GM12878 (cell line): ENCODE data around the gene CYBC1. TPM values are rescaled to one million over a fixed set of nuclear protein-coding genes. Genes with fewer than 3 reads are reported as not detected.

Experiments
- ATAC-seq: fragments of 200-7000 bp; cut with Tn5 transposase; 3 replicates; pipeline ENCODE4 v1.9.1; 2020; ENCODE audit warnings: mild to moderate bottlenecking, moderate library complexity
- BruUV-seq: library from RNA; stranded (reverse); fragments of 400-500 nt; replicated peaks from 2 replicates; lab custom pipeline; 2021; lab: Mats Ljungman, UMichigan
- CTCF ChIA-PET: fragments of 300-600 bp; sonication (Branson Sonifier 250); formaldehyde crosslinking; extraction: SDS; loops from one replicate; lab custom pipeline; 2021; ENCODE audit warnings: inconsistent platforms; lab: Yijun Ruan, JAX
- POLR2A ChIA-PET: fragments of 350-600 bp; formaldehyde crosslinking; extraction: SDS; loops from one replicate; lab custom pipeline; 2021; ENCODE audit warnings: inconsistent platforms; lab: Charles Lee
- RAD21 ChIA-PET: fragments of 300-600 bp; sonication (Branson Sonifier 250); formaldehyde crosslinking; loops from one replicate; lab custom pipeline; 2023; ENCODE audit warnings: antibody characterized with exemption; ENCODE audit not compliant: unreplicated experiment; lab: Charles Lee
- SMC1A ChIA-PET: fragments of 300-600 bp; sonication (Branson Sonifier 250); formaldehyde crosslinking; loops from one replicate; lab custom pipeline; 2023; ENCODE audit not compliant: unreplicated experiment, uncharacterized antibody; lab: Charles Lee
- DNase-seq: peaks from one replicate; pipeline ENCODE4 v3.0.0-alpha.2; 2011; ENCODE audit warnings: low read depth, low spot score
- FAIRE-seq: peaks from 3 replicates; lab custom pipeline; 2011; peaks lifted over from hg19 to GRCh38; lab: Jason Lieb, UNC
- H2AFZ ChIP-seq: 2 replicates; pipeline ENCODE4 v1.6.0; 2011; ENCODE audit warnings: low read depth, low read length, control low read depth; ENCODE audit not compliant: control insufficient read depth
- H3K27ac ChIP-seq: 2 replicates; pipeline ENCODE4 v1.5.1; 2011; ENCODE audit warnings: control low read depth; ENCODE audit not compliant: control insufficient read depth, insufficient read depth
- H3K27me3 ChIP-seq, 2 experiments: replicated peaks in 1 of 2; 2 replicates each; pipeline versions ENCODE4 v1.6.0 to v1.6.1; 2011; ENCODE audit warnings: low read length in 1 of 2; ENCODE audit not compliant: control insufficient read depth in 2 of 2, insufficient read depth in 2 of 2
- H3K36me3 ChIP-seq, 2 experiments: 2 replicates each; pipeline ENCODE4 v1.5.1; 2011; ENCODE audit warnings: low read length in 1 of 2; ENCODE audit not compliant: control insufficient read depth in 2 of 2, insufficient read depth in 2 of 2
- H3K4me1 ChIP-seq: 2 replicates; pipeline ENCODE4 v1.6.1; 2011; ENCODE audit warnings: mild to moderate bottlenecking, low read length, moderate library complexity, mixed read lengths; ENCODE audit not compliant: control insufficient read depth, insufficient read depth
- H3K4me2 ChIP-seq: 2 replicates; pipeline ENCODE4 v1.6.0; 2011; ENCODE audit warnings: control low read depth; ENCODE audit not compliant: control insufficient read depth, insufficient read depth
- H3K4me3 ChIP-seq: fragments of 200-600 bp; sonication (generic); 2 replicates; pipeline ENCODE4 v1.5.1; 2016
- H3K79me2 ChIP-seq: 2 replicates; pipeline ENCODE4 v1.6.0; 2011; ENCODE audit warnings: low read length; ENCODE audit not compliant: control insufficient read depth, insufficient read depth
- H3K9ac ChIP-seq: 2 replicates; pipeline ENCODE4 v1.8.0; 2011; ENCODE audit warnings: low read length, control low read depth, mixed read lengths; ENCODE audit not compliant: control insufficient read depth, insufficient read depth
- H3K9me3 ChIP-seq: replicated peaks from 3 replicates; pipeline ENCODE4 v1.5.1; 2011; ENCODE audit warnings: mild to moderate bottlenecking, low read length; ENCODE audit not compliant: control insufficient read depth, insufficient read depth
- H4K20me1 ChIP-seq: 2 replicates; pipeline ENCODE4 v1.6.0; 2011; ENCODE audit not compliant: control insufficient read depth, insufficient read depth
- IKZF2 ChIP-seq, 2 experiments: fragments of 450-650 bp; IDR thresholded peaks; 2 replicates each; pipeline ENCODE4 v1.6.1; 2017; ENCODE audit warnings: mild to moderate bottlenecking in 2 of 2, moderate library complexity in 2 of 2
- IRF4 ChIP-seq: IDR thresholded peaks from 2 replicates; pipeline ENCODE4 v1.6.1; 2011; ENCODE audit warnings: low read depth, low read length
- KDM1A ChIP-seq: fragments of 200-600 bp; sonication (generic); IDR thresholded peaks from 2 replicates; pipeline ENCODE4 v1.6.1; 2016; ENCODE audit warnings: borderline replicate concordance
- KLF5 ChIP-seq: fragments of 450-650 bp; IDR thresholded peaks from 2 replicates; pipeline ENCODE4 v1.6.1; 2014; ENCODE audit warnings: mild to moderate bottlenecking; ENCODE audit not compliant: partially characterized antibody
- PAX8 ChIP-seq: fragments of 450-650 bp; IDR thresholded peaks from 2 replicates; pipeline ENCODE4 v1.6.1; 2017; ENCODE audit warnings: mild to moderate bottlenecking, moderate library complexity
- PML ChIP-seq: IDR thresholded peaks from 2 replicates; pipeline ENCODE4 v1.6.1; 2012; ENCODE audit warnings: low read length, inconsistent platforms
- POLR2A ChIP-seq: IDR thresholded peaks from 2 replicates; pipeline ENCODE4 v1.6.1; 2011; ENCODE audit warnings: low read depth, mild to moderate bottlenecking, low read length
- TCF12 ChIP-seq: IDR thresholded peaks from 2 replicates; pipeline ENCODE4 v1.6.1; 2011; ENCODE audit warnings: low read depth, mild to moderate bottlenecking, low read length
- TCF3 ChIP-seq: IDR thresholded peaks from 2 replicates; pipeline ENCODE4 v1.6.1; 2012; ENCODE audit warnings: low read depth, mild to moderate bottlenecking, low read length, borderline replicate concordance; ENCODE audit not compliant: insufficient read depth
- WGBS: methylation state at CpG from one replicate; pipeline ENCODE4 v1.1.6; 2016; ENCODE audit warnings: low lambda C conversion rate; ENCODE audit not compliant: insufficient replicate concordance, insufficient coverage; ENCODE audit errors: missing lambda C conversion rate; 5-methylcytosine and 5-hydroxymethylcytosine counted together
- in situ Hi-C: fragments of 300-500 bp; cut with MboI; formaldehyde crosslinking; loops from 9 replicates; pipeline ENCODE4 v1.14.3; 2018; ENCODE audit warnings: mixed read lengths
- intact Hi-C: fragments of 100-400 bp; cut with micrococcal nuclease; formaldehyde crosslinking; loops from one replicate; pipeline ENCODE4 v1.14.2; 2022; ENCODE audit not compliant: unreplicated experiment
- polyA plus RNA-seq, 11 experiments: library from polyadenylated mRNA; depleted of rRNA in 4 of 11; unstranded in 6 of 11; stranded (reverse) in 5 of 11; fragments of >200 nt; fragmentation: Nextera tagmentation in 4 of 11; fragmentation: Illumina TruSeq in 1 of 11; extraction: Ambion mirVana in 4 of 11; extraction: Trizol in 1 of 11; gene quantifications; 1 replicate in 1 of 11; 2 replicates in 10 of 11; pipeline versions ENCODE4 v1.2.1 to v1.2.3, GENCODE V29; 2011 to 2016; ENCODE audit warnings: inconsistent platforms in 2 of 11, missing spikeins in 2 of 11, low read depth in 1 of 11
- total RNA-seq, 4 experiments: library from RNA; depleted of rRNA in 3 of 4; stranded (reverse); fragments of >200 nt in 3 of 4; fragmentation: Illumina TruSeq in 1 of 4; extraction: Trizol in 1 of 4; gene quantifications; 2 replicates each; pipeline versions ENCODE4 v1.2.1 to v1.2.3, GENCODE V29; 2013 to 2021

The CYBC1 gene
- total and polyA plus RNA-seq, 10 of the 15 experiments (the other 5 are each of a cell fraction or from before 2014, with no cell fraction given) = 4.2 to 162 (median 133) TPM

- Histone ChIP-seq H3K4me3 (no peak overlapping the region), H2AFZ (no peak overlapping the region), H3K79me2 (no peaks in the 10 kb centered on the region), H3K36me3 (peaks cover 3 to 5% of the 10 kb centered on the region in 2 experiments; a peak in 3 of 4 replicates), H3K4me1 (peaks cover 10% of the 10 kb centered on the region), H3K4me2 (no peak overlapping the region), H3K9ac (no peak overlapping the region), H3K27ac (no peak overlapping the region), H3K9me3 (no peaks in the 10 kb centered on the region), H3K27me3 (no peaks in the 10 kb centered on the region), H4K20me1 (no peaks in the 10 kb centered on the region)
- FAIRE-seq (no peak), ATAC-seq (no peak), DNase-seq (no peak)
- intact Hi-C loops (loop anchor here (5.0 kb wide), 1 partner anchor 139 kb away; no protein-coding TSS in a partner anchor), in situ Hi-C loops (no loop called here)
- ChIA-PET POLR2A (no interaction called here), CTCF (interaction anchor here (1.9 kb wide), 1 partner anchor 62 kb away, joined by 10 read pairs; no protein-coding TSS in a partner anchor), SMC1A (no interaction called here), RAD21 (no interaction called here)
- 88% methylated on average over 10 of the region's 10 CpGs for WGBS
- BruUV-seq = no TSS peak
- TF ChIP-seq KDM1A = no peak
- no peak for TF ChIP-seq KLF5
- TF ChIP-seq PML = no peak
- no peak for TF ChIP-seq PAX8
- no peak for TF ChIP-seq IRF4
Observed at GRCh38 chr17:82491196-82491530, 40.6 kb upstream of the CYBC1 start.

GRCh38 chr17:82490512-82491195 is 40.1 kb upstream of the CYBC1 start:
- no peak overlapping the region for H3K27ac ChIP-seq
- H3K36me3 ChIP-seq = peaks cover 5 to 10% of the 10 kb centered on the region in 2 experiments; a peak in 3 of 4 replicates
- H3K4me1 ChIP-seq = peaks cover 7% of the 10 kb centered on the region
- ChIA-PET POLR2A (no interaction called here), RAD21 (no interaction called here), CTCF (interaction anchor here (0.7 kb wide), 1 partner anchor 61 kb away, joined by 3 read pairs; no protein-coding TSS in a partner anchor), SMC1A (no interaction called here)
- 83% methylated on average over 25 of the region's 25 CpGs for WGBS
- no peak overlapping the region for H3K4me3 ChIP-seq
- H2AFZ ChIP-seq = no peak overlapping the region
- intact Hi-C loops (loop anchor here (5.0 kb wide), 1 partner anchor 138 kb away; no protein-coding TSS in a partner anchor), in situ Hi-C loops (no loop called here)
- no peak overlapping the region for H3K9ac ChIP-seq
- no peak overlapping the region for H3K4me2 ChIP-seq
- ATAC-seq (no peak), DNase-seq (no peak), FAIRE-seq (no peak)
- H3K27me3 ChIP-seq = no peaks in the 10 kb centered on the region
- no peaks in the 10 kb centered on the region for H3K79me2 ChIP-seq
- BruUV-seq = no TSS peak
- no peaks in the 10 kb centered on the region for H4K20me1 ChIP-seq
- no peaks in the 10 kb centered on the region for H3K9me3 ChIP-seq
- TF ChIP-seq IKZF2 (IDR thresholded peaks at IDR 0.05) (no peak), TCF12 (peak; percentile 86), TCF3 (peak; percentile 83), POLR2A (0 out of 2 replicates have a peak, but pooled peaks have one; percentile 14)
